ENCODE data around the gene GPC5.
A peak's percentile ranks its signal among the peaks of the same experiment; 100 is the strongest.

DNA sequence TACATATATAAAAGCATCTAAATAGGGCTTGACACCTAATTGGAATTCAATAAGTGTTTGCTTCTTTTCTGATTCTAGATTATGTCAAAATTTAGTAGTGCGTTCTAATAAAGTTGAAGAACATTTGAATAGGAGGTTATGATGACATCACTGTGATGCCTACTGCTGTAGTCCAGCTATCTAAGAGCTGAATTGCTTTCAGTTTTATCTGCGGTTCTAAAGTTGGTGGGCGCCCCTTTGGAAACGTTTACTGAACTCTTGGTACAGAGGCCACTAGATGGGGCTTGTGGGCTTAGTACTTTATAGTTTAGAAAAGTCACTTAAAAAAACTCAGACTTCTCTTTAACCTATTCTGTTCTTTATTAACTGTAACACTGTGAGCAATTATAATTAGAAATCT lies 776.9 kb downstream of the GPC5 start:
- TF ChIP-seq, protein P1, sequence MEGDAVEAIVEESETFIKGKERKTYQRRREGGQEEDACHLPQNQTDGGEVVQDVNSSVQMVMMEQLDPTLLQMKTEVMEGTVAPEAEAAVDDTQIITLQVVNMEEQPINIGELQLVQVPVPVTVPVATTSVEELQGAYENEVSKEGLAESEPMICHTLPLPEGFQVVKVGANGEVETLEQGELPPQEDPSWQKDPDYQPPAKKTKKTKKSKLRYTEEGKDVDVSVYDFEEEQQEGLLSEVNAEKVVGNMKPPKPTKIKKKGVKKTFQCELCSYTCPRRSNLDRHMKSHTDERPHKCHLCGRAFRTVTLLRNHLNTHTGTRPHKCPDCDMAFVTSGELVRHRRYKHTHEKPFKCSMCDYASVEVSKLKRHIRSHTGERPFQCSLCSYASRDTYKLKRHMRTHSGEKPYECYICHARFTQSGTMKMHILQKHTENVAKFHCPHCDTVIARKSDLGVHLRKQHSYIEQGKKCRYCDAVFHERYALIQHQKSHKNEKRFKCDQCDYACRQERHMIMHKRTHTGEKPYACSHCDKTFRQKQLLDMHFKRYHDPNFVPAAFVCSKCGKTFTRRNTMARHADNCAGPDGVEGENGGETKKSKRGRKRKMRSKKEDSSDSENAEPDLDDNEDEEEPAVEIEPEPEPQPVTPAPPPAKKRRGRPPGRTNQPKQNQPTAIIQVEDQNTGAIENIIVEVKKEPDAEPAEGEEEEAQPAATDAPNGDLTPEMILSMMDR (IDR thresholded peaks at IDR 0.05): peak in 1 of 4 experiments; percentile 19
- TF ChIP-seq POLR2A (IDR thresholded peaks at IDR 0.05) (no peak), EP300 (IDR thresholded peaks at IDR 0.05) (no peak)
